HG03378 (cell line): ENCODE results near the gene RBMS1.
A peak's percentile ranks its signal among the peaks of the same experiment; 100 is the strongest.

Experiments
- ATAC-seq: cut with Tn5 transposase; IDR thresholded peaks from one replicate; pipeline ENCODE4 v1.9.1; 2021; ENCODE audit warnings: mild to moderate bottlenecking, moderate library complexity; ENCODE audit not compliant: unreplicated experiment

Gene RBMS1, protein sequence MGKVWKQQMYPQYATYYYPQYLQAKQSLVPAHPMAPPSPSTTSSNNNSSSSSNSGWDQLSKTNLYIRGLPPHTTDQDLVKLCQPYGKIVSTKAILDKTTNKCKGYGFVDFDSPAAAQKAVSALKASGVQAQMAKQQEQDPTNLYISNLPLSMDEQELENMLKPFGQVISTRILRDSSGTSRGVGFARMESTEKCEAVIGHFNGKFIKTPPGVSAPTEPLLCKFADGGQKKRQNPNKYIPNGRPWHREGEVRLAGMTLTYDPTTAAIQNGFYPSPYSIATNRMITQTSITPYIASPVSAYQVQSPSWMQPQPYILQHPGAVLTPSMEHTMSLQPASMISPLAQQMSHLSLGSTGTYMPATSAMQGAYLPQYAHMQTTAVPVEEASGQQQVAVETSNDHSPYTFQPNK

DNA sequence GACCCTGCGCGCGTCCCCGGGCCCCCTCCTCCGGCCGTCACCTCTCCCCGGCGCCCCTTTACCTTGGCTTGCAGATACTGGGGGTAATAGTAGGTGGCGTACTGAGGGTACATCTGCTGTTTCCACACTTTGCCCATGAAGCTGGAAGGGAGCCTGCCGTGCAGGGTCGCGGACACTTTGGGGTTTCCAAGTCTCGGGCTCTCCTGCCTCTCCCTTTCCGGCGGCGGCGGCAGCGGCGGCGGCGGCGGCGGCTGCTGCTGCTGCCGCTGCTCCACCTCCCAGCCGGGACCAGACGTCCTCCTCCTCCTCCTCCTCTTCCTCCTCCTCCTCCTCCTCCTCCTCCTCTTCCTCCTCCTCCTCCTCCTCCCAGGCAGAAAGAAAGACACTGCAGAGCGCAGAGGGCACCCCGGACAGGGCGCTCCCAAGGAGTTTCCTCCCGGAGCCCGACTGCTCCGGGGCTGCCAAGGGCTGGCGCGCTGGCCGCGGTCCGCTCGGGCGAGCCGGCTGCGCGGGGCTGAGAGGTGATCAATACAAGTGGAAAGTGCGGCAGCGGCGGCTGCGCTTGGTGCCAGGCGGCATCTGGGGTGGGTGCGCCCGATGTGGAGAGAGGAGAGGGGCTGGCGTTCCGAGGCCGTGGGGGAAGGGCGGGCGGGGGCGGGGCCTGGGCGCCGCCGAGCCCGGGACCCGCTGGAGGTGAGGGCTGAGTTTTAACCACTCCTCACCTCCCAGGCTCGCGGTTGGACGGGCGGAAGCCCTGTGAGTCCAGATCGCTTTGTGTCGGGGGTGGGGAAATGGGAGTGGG lies at the start of gene RBMS1:
RBMS1 (minus strand) TSS at position 581 of the 802 bp plus-strand sequence; CDS start at position 137, 444 bp downstream.
- ATAC-seq, result no peak

DNA sequence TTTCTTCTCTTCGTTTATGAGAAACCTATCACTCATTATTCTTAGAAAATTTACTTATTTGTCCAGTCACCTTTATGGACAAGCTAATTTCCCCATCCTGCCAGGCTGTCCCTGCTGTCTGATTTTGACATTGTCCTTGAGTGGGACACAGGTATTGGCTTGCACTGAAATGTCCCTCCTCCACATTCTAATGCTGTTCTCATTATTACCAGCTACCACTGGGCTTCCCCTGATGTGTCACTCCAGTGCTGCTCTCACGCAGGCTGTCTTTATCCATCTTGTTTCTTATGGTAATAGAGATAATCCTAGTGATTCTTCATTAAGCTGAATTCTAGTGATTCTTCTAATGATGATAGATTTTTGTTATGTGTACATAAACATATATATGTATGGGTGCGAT lies 48.1 kb upstream of the RBMS1 start:
- no peak for ATAC-seq

DNA sequence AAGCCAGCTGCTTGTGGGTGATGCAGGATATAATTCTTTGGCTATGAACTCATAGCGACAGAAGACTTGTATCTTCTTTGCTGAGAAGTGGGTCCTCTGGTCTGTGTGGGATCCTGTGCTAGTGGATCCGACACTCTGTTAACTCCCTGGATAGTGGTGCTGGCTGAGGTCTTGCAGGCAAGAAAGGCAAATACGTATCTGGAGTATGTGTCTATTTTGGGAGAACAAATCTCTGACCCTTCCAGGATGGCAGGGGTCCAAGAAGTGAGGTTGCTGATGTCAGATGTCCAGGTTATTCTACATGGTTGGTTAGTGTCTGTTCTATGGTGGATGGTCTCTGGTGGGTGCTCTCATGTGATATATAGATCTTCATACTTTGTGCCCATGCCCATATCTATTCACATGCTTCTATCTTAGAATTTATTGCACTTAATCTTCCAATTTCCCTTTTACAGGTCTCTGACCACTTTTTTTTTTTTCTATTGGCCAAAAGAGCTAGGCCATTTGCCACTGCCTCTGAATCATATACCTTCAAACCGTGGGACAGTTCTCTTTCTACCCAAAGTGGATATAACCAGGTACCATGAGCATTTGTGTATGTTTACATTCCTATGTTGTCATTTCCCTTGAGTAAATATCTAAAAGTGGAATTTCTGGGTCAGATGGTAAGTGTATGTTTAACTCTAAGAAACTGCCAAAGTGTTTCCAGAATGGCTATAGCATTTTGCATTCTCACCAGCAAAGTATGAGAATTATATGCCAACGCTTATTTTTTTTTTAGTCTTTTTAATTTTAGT lies 45.1 kb upstream of the RBMS1 start:
- no peak for ATAC-seq

DNA sequence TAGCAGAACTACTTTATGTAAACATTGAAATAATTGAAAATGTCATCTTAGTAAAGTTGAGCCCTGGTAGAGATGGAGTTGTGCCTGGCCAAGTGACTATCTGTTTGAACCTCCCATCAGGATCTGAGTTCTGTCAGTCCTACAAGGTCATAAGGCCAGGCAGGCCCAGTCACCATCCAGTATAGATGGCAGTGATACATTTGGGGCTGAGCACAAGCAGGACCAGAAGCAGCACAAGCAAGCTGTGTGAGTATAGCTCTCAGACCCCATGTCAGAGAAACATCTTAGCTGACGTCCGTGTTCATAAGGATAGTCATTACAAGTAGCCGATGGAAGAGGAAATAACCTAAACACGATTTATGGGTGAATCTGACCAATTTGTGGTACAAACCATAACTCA lies 44.5 kb upstream of the RBMS1 start:
- no peak for ATAC-seq

DNA sequence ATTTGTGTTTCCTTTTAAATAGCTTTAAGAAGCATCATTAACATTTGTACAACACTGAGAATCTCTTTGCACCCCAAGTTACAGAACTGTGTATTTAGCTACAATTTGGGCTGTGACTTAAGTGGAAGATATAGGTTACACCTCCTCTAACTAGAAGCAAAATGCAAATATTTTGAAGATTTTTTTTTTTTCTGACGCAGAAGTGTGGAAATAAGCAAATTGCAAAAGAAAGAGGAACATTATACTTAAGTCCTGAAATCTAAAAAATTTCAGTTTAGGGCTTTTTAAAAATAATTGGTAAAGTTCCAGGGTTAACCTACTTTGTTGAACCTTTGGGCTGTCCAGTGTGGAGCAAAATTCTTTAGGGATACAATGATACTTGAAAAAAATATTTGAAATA lies 41.4 kb upstream of the RBMS1 start:
- no peak for ATAC-seq

DNA sequence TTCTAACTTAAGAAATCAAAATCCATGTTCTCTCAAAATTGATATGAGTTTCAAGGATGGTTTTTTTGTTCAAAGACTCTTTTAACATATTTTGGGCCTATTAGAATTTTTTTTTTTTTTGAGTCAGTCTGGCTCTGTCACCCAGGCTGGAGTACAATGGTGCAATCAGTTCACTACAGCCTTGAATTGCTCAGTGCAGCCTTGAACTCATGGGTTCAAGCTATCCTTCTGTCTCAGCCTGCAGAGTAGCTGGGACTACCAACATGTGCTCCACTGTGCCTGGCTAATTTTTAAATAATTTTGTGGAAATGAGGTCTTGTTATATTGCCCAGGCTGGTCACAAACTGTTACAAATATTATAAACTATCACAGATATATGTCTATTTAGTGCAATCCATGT lies 40.6 kb upstream of the RBMS1 start:
- ATAC-seq, result no peak

DNA sequence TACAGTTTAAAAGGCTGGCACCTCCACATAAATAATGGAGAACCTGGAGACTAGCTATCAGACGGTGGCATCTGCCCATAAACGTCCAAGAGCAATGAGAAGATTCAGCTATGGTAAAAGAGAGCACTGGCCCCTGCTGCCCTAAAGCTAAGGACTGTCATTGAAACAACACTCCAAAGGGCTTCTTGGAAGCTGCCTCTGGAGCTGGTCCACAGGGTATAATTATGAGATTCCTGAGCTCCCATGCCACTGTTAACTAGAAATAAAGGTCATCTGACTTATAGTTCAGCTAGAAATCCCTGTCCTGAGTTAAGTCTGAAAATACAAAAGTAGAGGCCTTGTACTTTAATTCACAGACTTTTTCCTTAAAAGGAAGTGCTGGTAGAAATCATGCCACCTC lies 39.9 kb upstream of the RBMS1 start:
- no peak for ATAC-seq

DNA sequence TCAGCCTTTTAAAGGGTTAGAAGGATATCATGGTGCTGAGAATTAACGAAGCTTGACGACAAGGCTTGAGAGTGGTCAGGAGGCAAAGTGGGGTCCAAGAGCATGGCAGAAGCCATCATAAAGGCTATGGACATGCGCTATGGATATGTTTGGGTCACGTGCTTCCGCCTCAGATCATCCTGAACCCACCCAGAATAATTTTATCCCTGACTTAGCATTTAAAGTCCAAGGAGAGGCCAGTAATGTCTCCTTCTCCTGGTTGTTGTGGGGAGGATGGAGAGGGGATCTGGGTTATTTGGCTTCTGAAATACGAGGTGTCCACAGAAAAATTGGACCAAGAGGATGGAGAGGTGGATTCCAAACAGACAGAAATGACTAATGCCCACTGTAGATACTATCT lies 38.8 kb upstream of the RBMS1 start:
- no peak for ATAC-seq

DNA sequence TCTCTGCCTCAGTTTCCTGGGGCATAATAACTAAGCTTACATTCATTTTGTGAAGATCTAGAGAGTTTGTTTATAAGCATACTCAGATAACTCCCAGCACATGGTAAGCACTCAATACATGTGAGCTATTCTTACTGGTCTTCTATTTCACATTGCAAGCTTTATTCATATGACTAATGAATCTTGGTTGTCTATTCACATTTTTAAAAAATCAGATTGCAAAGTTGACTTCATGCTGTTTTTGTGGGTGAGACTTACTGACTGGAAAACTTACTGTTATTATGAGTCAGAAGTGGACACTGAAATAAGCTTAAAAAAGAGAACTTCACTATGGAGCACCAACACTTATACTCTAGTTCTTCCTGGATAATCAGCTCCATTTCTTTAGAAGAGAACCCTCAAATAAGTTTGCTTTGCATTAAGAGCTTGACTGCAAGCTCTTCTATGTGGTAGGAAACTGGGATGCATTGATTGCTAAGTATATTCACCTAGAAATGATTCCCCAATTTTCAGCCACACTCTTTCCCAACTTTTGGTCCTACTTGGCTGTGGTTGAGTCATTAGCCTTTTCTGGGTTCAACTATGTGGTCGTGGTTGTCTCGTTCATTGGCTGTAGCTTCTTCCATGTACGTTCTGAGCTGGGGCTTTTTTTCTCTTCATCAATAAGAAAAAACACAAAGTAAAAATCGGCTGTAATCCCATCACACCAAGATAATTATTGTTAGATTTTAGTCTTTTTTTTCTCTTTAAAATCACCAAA lies 29.5 kb upstream of the RBMS1 start:
- ATAC-seq, result no peak

DNA sequence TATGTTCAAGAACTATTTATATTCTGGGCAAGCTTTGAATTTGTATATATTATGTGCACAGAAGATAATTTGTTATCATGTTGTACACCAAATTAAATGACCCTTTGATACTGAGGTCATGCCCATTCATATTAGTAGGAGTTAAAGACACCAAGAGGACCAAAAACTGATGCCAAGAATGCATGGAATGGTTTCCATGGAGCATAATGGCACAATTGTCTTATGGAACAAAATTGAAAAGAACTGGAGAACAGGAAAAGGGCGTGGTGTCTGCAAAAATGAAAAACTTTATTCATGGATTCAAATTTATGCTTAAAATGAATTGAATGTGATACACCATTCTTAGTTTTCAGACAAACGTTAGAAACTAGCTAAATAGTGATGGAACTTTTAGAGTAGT lies 24.1 kb upstream of the RBMS1 start:
- no peak for ATAC-seq

DNA sequence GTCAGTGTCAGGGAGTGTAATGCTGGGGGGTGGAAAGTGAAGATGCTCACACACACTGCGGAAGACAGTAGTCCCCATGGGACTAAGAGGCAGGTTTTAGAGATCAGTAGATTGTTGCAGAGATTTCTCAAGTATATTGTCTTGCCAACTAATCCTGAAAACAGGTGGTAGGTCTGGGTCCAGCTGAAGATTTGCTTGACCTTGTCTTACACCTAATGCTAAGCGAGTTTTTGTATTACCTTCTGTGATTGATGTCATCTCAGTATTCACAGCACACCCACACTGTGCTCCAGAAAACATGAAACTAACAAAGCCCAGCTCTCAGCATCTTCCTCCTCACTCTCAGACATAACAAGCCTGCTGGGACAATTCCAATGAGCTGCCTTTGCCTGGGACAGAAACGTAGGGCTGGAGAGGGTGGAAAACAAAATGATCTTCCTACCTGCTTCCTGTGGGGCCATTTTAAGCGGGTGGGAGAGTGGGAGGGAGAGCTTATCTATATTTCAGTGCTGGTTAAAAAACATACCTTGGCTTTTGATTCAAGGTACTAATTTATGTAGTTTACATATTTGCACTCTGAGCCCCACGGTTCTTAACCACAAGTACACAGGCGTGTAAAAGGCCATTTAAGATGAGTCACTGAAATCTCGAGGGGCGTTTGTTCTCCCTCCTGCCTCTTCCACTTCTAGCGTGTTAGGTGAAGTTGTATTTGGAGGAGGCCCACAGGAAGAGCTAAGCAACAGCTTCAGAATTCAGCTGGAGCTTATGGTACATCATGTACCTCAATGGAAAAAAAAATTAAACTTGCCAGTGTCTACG lies 23.1 kb upstream of the RBMS1 start:
- peak; percentile 91 for ATAC-seq

DNA sequence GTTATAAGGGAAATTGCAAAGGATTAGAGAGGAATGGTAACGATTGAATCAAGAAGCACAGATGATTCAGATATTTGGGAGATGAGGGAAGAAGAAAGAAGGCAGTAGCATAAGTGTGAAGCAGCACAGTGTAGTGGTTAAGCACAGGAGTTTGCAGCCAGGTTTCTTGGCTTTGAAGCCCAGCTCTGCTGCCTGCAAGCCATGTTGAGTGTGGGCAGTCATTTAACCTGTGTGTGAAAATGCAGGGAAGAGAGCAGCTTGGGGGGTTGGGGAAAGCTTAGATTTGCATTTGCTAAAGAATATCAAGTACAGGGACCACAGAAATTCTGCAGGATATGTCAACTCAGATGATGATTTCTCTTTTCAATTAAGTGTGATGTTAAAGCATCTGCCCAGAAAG lies 21.5 kb upstream of the RBMS1 start:
- ATAC-seq, result no peak

DNA sequence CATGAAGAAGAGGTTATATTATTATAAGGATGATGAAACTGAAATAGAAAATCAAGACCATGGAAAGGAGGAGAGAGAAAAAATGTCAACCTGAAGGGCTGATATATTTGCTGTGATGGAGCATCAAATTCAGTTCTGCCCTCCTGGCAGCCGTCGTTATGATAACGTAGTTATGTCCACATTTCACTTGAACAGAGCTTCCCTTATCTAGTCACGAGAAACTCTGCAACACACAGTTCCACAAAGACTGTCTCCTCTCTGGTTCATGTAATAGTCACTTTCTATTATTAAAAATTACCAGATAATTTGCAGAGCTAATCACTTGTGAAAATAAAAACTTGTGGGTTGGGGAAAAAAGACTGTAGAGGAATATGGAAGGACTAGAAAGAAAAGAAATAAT lies 19.5 kb upstream of the RBMS1 start:
- no peak for ATAC-seq

DNA sequence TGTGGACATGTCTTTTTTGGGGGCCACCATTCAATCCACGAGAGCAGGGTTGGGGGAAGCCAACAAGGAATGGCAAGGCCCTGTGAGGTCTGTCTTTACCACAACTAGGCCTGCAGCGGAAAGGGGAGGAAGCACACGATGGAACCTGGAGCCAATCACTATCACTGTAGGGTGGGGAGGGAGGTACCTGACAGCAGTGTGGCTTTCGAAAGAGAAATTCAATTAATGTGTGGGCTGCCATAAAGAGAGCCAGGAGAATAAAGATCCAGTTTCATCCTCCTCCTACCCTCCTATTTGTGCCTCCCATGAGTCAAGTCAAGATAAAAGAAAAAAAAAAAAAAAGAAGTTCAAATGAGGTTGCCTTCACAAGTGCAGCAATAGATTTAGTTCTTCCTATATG lies 18.9 kb upstream of the RBMS1 start:
- ATAC-seq, result no peak

DNA sequence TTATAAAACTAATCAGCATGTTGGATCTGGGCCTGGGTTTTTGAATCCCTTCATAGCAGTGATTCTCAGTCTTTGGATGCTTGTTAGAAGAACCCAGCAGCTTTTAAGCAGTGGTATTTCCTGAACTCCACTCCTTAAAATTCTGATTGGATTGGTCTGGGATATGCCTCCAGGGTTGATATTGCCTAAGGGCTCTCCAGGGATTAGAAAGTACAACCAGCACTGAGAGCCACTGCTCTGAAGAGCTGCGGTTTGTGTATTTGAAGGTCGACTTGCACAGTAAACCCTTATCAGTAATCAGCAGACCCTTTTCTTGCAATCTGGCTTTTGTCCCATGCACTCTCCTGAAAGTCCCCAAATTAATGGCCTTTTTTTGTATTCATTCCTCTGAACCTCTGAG lies 17.0 kb upstream of the RBMS1 start:
- no peak for ATAC-seq

DNA sequence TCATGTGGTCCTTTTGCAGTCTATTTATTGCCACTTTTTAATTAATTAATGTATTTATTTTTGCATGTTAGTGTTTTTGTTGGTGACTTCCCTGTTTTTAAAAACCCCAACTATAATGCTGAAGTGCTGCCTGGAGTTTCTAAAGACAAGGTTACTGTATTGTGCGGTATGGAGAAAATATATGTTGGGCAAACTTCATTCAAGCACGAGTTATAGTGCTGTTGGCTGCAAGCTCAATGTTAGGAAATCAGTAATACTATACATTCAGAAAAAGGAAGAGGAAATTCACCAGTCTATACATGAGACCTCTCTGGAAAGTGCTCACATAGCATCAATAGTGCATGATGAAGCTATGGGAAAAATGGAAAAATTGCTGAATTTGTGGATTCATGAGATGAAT lies 15.4 kb upstream of the RBMS1 start:
- ATAC-seq, result no peak

DNA sequence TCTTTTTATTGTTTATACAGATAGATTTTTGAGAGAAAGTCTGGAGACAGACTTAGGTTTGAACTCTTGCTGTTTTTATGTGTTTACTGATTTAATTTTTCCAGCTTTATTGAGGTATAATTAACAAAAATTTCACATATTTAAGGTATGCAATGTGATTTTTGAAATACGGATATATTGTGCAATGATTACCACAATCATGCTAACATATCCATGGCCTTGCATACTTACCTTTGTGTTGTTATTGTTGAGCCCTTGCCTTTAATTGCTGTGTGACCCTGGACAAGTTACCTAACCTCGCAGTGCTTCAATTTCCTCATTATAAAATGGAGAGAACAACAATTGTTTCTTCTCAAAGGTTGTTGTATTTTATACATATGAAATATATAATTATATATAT lies 13.9 kb upstream of the RBMS1 start:
- no peak for ATAC-seq

DNA sequence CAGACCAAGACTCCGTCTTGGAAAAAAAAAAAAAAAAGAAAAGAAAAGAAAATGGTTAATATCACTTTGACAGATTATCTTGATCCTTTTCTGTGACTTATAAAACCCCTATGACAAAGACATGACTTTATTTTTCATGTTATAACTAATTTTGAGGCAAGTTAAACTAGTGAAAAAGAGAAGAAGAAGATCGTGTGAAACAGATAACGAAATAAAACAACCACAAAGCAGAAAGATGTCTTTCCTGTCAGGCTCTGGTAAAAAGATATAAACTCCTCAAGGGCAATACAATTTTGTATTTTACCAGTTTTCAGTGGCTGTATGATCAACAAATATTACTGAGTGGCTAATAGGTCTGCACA lies 13.4 kb upstream of the RBMS1 start:
- no peak for ATAC-seq

DNA sequence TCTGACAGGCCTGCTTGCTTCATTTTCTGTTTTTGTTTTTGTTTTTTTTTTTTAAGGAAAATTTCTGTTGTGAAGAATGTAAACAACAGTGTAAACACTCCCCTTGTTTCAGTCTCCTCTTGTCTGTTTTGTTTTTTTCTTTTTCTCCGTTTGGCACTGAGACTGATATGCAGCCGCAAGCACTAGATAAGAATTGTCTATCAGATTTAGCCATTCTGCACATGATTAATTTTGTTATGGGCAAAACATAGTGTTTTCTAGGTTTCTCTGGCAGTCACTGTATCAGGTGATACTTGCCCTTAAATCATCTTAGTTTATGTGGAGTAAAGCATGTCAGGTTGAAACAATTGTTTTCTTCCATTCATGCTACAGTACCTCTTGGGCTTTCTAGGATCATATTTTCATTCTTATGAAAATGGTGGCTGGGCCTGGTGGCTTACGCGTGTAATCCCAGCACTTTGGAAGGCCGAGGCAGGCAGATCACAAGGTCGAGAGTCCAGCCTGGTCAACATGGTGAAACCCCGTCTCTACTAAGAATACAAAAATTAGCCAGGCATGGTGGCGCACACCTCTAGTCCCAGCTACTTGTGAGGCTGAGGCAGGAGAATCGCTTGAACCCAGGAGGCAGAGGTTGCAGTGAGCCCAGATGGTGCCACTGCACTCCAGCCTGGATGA lies 12.9 kb upstream of the RBMS1 start:
- no peak for ATAC-seq
